WTC11 (cell line): ENCODE results near the gene NEURL2. TPM values are rescaled to one million over a fixed set of nuclear protein-coding genes. Genes with fewer than 3 reads are reported as not detected.

Source experiments
- ATAC-seq: fragments of 200-7000 bp; cut with Tn5 transposase; 2 replicates; pipeline ENCODE4 v1.10.0; 2021; ENCODE audit warnings: mild to moderate bottlenecking, moderate library complexity
- CTCF ChIA-PET: fragments of 300-600 bp; sonication (Branson Sonifier 250); formaldehyde crosslinking; loops from one replicate; lab custom pipeline; 2021; ENCODE audit warnings: antibody characterized with exemption; lab: Charles Lee
- POLR2A ChIA-PET: fragments of 350-600 bp; sonication (Branson Sonifier 250); formaldehyde crosslinking; loops from one replicate; lab custom pipeline; 2021; ENCODE audit warnings: antibody characterized with exemption; lab: Charles Lee
- DNase-seq: peaks from one replicate; pipeline ENCODE4 v3.0.0; 2021; ENCODE audit warnings: low spot score
- H3K27ac Mint-ChIP-seq: 2 replicates; pipeline ENCODE4 v1.8.0; 2021; ENCODE audit warnings: mixed read lengths
- H3K27me3 Mint-ChIP-seq: 2 replicates; pipeline ENCODE4 v1.8.0; 2021; ENCODE audit warnings: low read depth, mild to moderate bottlenecking, moderate library complexity, mixed read lengths
- H3K36me3 Mint-ChIP-seq: 2 replicates; pipeline ENCODE4 v1.8.0; 2021; ENCODE audit warnings: mixed read lengths
- H3K4me1 Mint-ChIP-seq: 2 replicates; pipeline ENCODE4 v1.8.0; 2022; ENCODE audit warnings: mixed read lengths
- H3K4me3 Mint-ChIP-seq: 2 replicates; pipeline ENCODE4 v1.8.0; 2021; ENCODE audit warnings: mild to moderate bottlenecking, moderate library complexity, mixed read lengths
- H3K9me3 Mint-ChIP-seq: 2 replicates; pipeline ENCODE4 v1.8.0; 2021; ENCODE audit warnings: mixed read lengths
- CREM ChIP-seq: sonication (generic); formaldehyde crosslinking; IDR thresholded peaks from 2 replicates; pipeline ENCODE4 v1.8.1; 2022; ENCODE audit warnings: mild to moderate bottlenecking, missing genetic modification reagents, moderate library complexity
- E2F1 ChIP-seq: sonication (generic); formaldehyde crosslinking; IDR thresholded peaks from 2 replicates; pipeline ENCODE4 v1.8.0; 2022; ENCODE audit warnings: mild to moderate bottlenecking, missing genetic modification reagents
- E2F5 ChIP-seq: sonication (generic); formaldehyde crosslinking; IDR thresholded peaks from 2 replicates; pipeline ENCODE4 v1.8.1; 2022; ENCODE audit warnings: mild to moderate bottlenecking, moderate library complexity, missing genetic modification reagents
- ESRRA ChIP-seq: sonication (generic); formaldehyde crosslinking; IDR thresholded peaks from 2 replicates; pipeline ENCODE4 v1.8.1; 2022; ENCODE audit warnings: mild to moderate bottlenecking, missing genetic modification reagents, borderline replicate concordance
- FOXJ3 ChIP-seq: sonication (generic); formaldehyde crosslinking; IDR thresholded peaks from 2 replicates; pipeline ENCODE4 v1.9.0; 2021; ENCODE audit warnings: missing genetic modification reagents, mild to moderate bottlenecking, borderline replicate concordance
- GRHL2 ChIP-seq: fragments of 250-450 bp; sonication (Bioruptor Pico); IDR thresholded peaks from 2 replicates; pipeline ENCODE4 v1.8.0; 2022; ENCODE audit warnings: mild to moderate bottlenecking, moderate library complexity; ENCODE audit not compliant: insufficient replicate concordance, severe bottlenecking
- HMGXB4 ChIP-seq: sonication (generic); formaldehyde crosslinking; IDR thresholded peaks from 2 replicates; pipeline ENCODE4 v1.8.1; 2023; ENCODE audit warnings: mild to moderate bottlenecking, moderate library complexity, missing genetic modification reagents
- JAZF1 ChIP-seq: fragments of 250-450 bp; sonication (Bioruptor Pico); IDR thresholded peaks from 2 replicates; pipeline ENCODE4 v1.9.0; 2021; ENCODE audit warnings: moderate library complexity, mild to moderate bottlenecking, inconsistent platforms
- MXD4 ChIP-seq: fragments of 250-450 bp; sonication (Bioruptor Pico); IDR thresholded peaks from 2 replicates; pipeline ENCODE4 v1.8.0; 2021; ENCODE audit warnings: mild to moderate bottlenecking, moderate library complexity, borderline replicate concordance
- NFATC4 ChIP-seq: fragments of 250-450 bp; sonication (Bioruptor Pico); IDR thresholded peaks from 2 replicates; pipeline ENCODE4 v1.9.0; 2021; ENCODE audit warnings: mild to moderate bottlenecking
- NR2C2 ChIP-seq: sonication (generic); formaldehyde crosslinking; IDR thresholded peaks from 2 replicates; pipeline ENCODE4 v1.8.0; 2022; ENCODE audit warnings: mild to moderate bottlenecking, missing genetic modification reagents
- PRDM15 ChIP-seq: sonication (generic); formaldehyde crosslinking; IDR thresholded peaks from 2 replicates; pipeline ENCODE4 v1.8.0; 2022; ENCODE audit warnings: missing genetic modification reagents
- SMAD3 ChIP-seq: sonication (generic); formaldehyde crosslinking; IDR thresholded peaks from 2 replicates; pipeline ENCODE4 v1.8.0; 2022; ENCODE audit warnings: missing genetic modification reagents, mild to moderate bottlenecking, borderline replicate concordance
- USF2 ChIP-seq: sonication (generic); formaldehyde crosslinking; IDR thresholded peaks from 2 replicates; pipeline ENCODE4 v1.8.1; 2023; ENCODE audit warnings: mild to moderate bottlenecking, missing genetic modification reagents, moderate library complexity
- ZNF281 ChIP-seq: sonication (generic); formaldehyde crosslinking; IDR thresholded peaks from 2 replicates; pipeline ENCODE4 v1.8.0; 2023; ENCODE audit warnings: mild to moderate bottlenecking, missing genetic modification reagents
- ZNF423 ChIP-seq: fragments of 250-450 bp; sonication (Bioruptor Pico); IDR thresholded peaks from 2 replicates; pipeline ENCODE4 v2.1.2; 2022; ENCODE audit warnings: mild to moderate bottlenecking, moderate library complexity
- ZNF671 ChIP-seq: fragments of 250-450 bp; sonication (Bioruptor Pico); IDR thresholded peaks from 2 replicates; pipeline ENCODE4 v1.8.0; 2021; ENCODE audit warnings: mild to moderate bottlenecking
- total RNA-seq: library from RNA; stranded (reverse); gene quantifications from 3 replicates; pipeline ENCODE4 v1.2.3, GENCODE V29; 2021
- TF ChIP-seq, protein P1 (sequence below): fragments of 250-450 bp; sonication (Bioruptor Pico); IDR thresholded peaks from 2 replicates; pipeline ENCODE4 v1.9.0; 2021; ENCODE audit warnings: mild to moderate bottlenecking

NEURL2 gene
- total RNA-seq, 1 experiment from 2014 or later = 6.6 TPM

DNA sequence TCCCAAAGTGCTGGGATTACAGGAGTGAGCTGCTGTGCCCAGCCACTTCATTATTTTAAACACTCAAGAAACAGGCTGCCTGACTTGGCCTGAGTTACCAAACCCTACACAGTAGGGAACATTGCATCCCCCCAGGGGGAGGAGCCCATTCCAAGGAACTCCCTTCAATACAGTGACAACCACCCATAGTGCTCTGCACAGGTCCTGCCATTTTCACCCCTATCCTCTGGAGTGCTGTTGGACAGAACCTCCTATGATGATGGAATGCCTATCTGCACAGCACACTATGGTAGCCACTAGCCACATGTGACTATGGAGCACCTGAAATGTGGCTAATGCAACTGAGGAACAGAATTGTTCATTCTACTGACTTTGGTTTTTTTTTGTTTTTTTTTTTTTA, 45.6 kb downstream of the NEURL2 start (continued):
- TF ChIP-seq PRDM15 (no peak), JAZF1 (no peak), HMGXB4 (CRISPR knock-in tag) (no peak), FOXJ3 (CRISPR knock-in tag) (no peak), SMAD3 (CRISPR knock-in tag) (no peak), GRHL2 (CRISPR knock-in tag) (no peak)

GRCh38 chr20:45843506-45843905, 47.5 kb downstream of the NEURL2 start:
- H3K36me3 Mint-ChIP-seq = peaks cover 31% of the 10 kb centered on the region
- H3K4me3 Mint-ChIP-seq = no peak overlapping the region
- POLR2A ChIA-PET = no interaction called here
- no peak for ATAC-seq
- TF ChIP-seq NR2C2 = no peak
- TF ChIP-seq ZNF423 (CRISPR knock-in tag) = no peak
- TF ChIP-seq, protein P1, sequence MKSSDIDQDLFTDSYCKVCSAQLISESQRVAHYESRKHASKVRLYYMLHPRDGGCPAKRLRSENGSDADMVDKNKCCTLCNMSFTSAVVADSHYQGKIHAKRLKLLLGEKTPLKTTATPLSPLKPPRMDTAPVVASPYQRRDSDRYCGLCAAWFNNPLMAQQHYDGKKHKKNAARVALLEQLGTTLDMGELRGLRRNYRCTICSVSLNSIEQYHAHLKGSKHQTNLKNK = no peak
- TF ChIP-seq ESRRA (CRISPR knock-in tag) = no peak
- TF ChIP-seq, all 79 proteins: peak for 0
- Mint-ChIP-seq H3K27ac (no peak overlapping the region), H3K4me1 (no peaks in the 10 kb centered on the region), H3K27me3 (no peaks in the 10 kb centered on the region), H3K9me3 (no peaks in the 10 kb centered on the region)
- no peak for DNase-seq
- CTCF ChIA-PET = no interaction called here

DNA sequence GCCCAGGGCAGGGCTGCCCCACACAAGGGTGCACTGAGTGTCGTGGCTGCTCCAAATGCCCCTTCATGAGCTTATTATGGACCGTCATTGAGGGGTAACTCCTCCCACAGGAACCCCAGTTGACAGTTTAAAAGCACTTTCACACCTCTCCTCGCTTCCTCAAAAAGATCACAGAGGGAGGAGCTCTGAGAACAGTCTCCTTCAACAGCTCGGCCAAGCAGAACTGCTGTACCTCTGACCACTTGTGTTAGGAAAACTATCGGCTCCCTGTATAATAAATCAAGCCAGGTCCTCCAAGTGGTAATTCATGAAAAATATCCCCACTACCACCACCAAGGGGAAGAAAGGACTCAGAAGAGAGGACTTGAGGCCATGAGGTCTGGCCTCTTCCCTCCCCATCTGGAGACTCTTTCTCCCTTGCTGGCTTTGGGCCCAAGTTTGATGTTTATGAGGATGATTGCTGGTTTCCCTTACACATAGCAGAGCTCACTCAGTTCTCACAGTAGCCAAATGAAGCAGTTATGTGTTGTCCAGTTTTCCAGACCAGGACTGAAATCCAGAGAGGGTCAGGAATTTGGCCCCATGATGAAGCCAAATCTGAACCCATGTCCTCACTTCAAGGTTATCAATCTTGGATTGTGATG, 48.7 kb downstream of the NEURL2 start:
- H3K27ac Mint-ChIP-seq = no peak overlapping the region; the same call in 1 of the 2 replicates
- H3K4me3 Mint-ChIP-seq = no peak overlapping the region
- H3K36me3 Mint-ChIP-seq = peaks cover 27% of the 10 kb centered on the region
- ChIA-PET POLR2A (no interaction called here), CTCF (interaction anchor here (1.1 to 1.4 kb wide), 4 partner anchors 10 to 127 kb away, joined by 3 to 4 read pairs (median 3); partner anchors contain the start of genes CTSA and NEURL2)
- no peak for DNase-seq
- no peaks in the 10 kb centered on the region for H3K27me3 Mint-ChIP-seq
- no peak for ATAC-seq
- H3K4me1 Mint-ChIP-seq = no peaks in the 10 kb centered on the region
- H3K9me3 Mint-ChIP-seq = no peaks in the 10 kb centered on the region
- TF ChIP-seq ZNF423 (CRISPR knock-in tag) (no peak), NFATC4 (CRISPR knock-in tag) (no peak), JAZF1 (no peak), MXD4 (CRISPR knock-in tag) (no peak), ZNF671 (CRISPR knock-in tag) (no peak), USF2 (no peak), CREM (CRISPR knock-in tag) (no peak), E2F5 (CRISPR knock-in tag) (no peak), ZNF281 (no peak), E2F1 (CRISPR knock-in tag) (no peak), HMGXB4 (CRISPR knock-in tag) (no peak)
